C1 segment of cervical spinal cord (tissue), 14 donors: Measurements from ENCODE around the gene MMP28.
"Not testable (repeated sequence)": the region's sequence is repeated elsewhere in the genome, so short reads cannot be mapped to it uniquely, and the experiment has no call there.

Experiments
- DNase-seq, 14 donors: peaks; one replicate each; lab custom pipeline; 2025; lab: John Stamatoyannopoulos, UW

The MMP28 gene

DNA sequence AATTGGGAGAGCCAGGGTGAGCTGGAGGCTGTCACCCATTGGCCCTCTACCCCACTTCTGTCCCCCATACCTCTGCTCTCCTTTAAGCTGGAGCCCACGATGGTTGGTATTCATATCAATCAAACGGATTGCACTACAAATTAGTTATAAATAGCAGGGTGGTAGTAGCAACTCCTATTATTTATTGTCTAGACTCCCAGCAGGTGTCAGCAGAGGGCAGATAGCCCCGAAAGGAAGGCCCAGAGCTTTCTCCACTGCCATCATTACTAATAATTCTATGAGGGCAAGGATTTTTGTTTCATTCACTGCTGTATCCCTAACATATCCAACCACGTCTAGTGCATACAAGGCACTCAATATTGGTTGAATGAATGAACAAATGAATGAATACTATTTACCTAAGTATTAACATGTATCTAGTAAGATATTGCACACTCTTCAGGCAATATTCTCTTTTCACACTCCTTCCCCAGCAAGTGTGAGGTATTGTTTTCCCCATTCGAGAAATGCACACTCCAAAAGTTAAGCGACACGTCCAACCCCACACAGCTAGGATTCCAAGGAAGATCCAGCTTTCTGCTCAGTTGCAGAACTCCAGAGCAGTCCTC lies 28.4 kb downstream of the MMP28 start:
- no peak for DNase-seq

DNA sequence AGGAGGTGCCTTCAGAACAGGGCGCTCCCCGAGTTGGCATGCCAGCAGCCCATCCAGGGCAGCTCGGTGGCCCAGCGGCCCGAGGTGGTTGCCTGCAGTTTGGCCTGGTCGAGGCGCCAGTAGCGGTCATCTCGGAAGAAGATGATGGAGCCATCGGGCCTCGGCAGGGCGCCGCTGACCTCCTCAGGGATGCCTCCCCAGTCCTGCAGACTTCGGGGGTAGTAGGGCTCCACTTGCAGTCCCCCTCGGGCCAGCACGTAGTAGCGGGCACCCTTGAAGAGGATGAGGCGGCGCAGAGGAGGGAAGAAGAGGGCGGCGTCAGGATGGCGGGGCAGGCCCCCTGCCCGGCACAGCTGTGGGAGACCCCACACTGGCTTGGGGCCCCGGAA lies 29.0 kb downstream of the MMP28 start:
- DNase-seq, result no peak

DNA sequence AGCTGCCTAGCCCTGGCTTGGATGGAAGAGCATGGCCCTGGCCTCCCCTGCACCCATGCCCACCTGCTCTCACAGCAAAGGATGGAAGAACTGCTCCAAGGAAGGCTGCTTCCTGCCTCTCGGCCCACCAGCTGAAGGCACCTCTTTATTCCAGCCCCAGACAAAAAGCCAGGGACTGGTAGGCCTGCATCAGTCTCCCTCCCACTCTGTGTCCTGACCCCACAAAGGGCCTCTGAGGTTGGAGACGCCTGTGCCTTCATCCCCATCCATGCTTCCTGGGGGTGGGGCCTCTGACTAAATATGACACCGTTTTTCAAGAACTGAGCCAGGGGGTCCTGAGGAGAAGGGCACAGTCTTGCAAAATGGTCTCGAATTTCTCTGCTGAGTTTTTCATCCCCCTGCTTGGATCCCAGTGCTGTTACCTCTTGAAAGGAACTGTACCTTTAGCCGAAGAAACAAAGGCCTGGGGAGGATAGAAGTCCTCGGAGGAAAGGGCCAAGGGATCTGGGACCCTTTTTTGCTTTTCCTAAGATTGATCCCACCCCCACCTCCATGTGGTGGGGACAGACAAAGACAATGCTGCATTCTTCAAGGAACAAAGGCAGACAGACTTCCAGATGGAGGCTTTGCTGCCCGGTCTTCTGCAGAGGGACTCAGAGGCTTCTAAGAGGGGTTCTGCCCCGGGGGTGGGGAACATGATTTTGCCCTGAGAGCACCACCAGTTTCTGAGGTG lies 29.5 kb downstream of the MMP28 start:
- DNase-seq, result no peak

DNA sequence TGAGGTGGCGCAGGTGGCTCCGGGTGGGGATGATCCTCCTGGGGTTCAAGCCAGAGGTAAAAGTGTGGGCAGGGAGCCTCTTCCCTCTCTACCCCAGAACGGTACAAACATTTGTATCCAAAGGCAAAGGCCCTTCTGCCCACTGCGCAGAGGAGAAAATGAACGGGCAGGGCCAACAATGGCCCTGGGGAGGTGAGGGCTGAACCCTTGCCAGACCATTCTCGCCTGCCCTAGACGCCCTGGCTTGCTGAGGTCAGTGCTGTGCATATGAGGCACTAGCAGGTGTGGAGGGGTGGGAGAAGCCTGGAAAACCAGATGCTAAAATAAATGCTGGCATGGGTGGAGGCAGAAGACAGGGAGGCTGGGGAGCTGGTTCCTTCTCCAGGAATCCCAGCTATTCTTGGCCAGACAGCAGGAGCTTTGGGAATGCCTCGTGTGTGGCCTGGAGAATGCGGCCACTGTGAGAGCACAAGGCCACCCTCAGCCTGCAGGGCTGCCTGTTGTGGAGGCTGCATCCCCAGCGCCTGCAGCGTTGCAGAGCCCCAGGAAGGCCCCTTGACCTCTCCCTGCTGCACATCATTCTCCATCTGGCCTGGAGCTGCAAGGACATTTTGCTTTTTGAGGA lies 30.2 kb downstream of the MMP28 start:
- DNase-seq, result no peak

DNA sequence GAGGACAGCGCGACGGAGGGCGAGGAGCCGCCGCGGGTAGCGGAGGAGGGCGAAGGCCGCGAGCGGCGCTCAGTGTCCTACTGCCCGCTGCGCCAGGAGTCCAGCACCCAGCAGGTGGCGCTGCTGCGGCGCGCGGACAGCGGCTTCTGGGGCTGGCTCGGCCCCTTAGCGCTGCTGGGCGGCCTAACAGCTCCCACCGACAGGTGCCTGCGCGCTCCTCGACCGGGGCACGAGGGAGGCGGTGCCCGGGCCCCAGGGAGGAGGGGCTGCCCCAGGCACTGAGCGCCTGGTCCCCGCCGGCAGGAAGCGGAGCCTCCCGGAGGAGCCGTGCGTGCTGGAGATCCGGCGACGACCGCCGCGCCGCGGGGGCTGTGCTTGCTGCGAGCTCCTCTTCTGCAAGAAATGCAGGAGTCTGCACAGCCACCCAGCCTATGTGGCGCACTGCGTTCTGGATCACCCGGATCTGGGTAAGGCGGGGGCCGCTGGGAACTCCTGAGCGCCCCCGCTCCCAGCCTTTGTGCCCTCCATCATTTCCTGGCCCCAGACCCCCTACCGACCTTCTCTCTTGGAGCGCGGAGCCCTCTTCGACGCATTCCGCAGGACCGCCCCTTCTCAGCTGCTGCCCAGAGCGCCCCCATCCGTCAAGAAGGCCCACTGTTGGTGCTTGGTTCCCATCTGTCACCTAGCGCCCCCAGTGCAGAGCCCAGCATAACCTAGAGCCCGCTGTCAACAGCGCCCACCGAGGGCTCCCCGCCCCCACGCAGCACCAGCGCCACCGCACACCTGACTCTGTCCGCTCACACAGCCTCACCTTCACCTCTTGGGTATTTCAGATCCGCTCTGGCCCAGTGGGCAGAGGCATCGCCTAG lies 31.1 kb downstream of the MMP28 start:
- peak in 13 of 14 donors; percentile 31 to 81 (median 64) for DNase-seq

- no peak for DNase-seq
These were observed 31.7 kb downstream of the MMP28 start for GRCh38 chr17:35763767-35764122.

- no peak for DNase-seq
These were observed 33.8 kb downstream of the MMP28 start for GRCh38 chr17:35761601-35762000.

DNA sequence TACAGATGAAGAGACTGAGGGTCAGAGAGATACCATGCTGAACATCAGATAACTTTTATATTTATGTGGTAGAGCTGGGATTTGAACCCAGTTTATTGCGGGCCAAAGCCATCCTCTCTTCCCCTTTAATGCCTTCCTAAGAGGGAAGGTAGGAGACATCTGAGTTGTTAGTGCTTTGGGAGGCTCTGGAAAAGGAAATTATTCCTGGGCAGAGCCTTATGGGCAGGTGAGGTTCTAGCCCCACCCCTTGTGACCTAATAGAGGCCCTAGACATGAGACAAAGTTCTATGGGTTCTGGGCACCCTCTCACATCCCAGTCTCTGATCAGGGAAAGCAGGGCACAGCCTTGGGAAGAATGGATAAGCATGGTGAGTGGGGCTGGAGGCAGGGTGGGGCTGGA lies 34.9 kb downstream of the MMP28 start, which contains the start of gene C17orf50:
Gene C17orf50, plus strand, starts transcription at position 301 of the 400 bp plus-strand sequence. Its CDS starts 55 bp downstream, at position 356.
- no peak for DNase-seq

- DNase-seq, result no peak
These were observed 38.2 kb downstream of the MMP28 start for GRCh38 chr17:35757243-35757642.

- peak in 4 of 14 donors; percentile 24 to 35 (median 30) for DNase-seq
These were observed 42.3 kb downstream of the MMP28 start, which contains the start of gene GAS2L2 for GRCh38 chr17:35752945-35753764. TSS of gene GAS2L2 (minus strand) at chr17:35753239. CDS start at chr17:35752850, 389 bp downstream.

GRCh38 chr17:35752471-35752870 lies 43.0 kb downstream of the MMP28 start:
- no peak for DNase-seq

DNA sequence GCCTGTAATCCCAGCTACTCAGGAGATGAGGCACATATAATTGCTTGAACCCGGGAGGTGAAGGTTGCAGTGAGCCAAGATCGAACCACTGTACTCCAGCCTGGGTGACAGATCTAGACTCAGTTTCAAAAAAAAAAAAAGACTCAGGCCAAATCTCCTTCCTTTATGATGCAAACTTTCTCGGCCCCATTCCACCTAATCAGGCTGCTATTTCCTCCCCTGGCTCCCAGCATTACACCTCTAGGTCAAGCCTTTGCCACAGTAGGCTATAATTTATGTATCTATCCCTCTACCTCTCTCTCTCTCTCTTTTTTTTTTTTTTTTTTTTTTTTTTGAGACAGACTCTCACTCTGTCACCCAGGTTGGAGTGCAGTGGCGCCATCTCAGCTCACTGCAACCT lies 43.9 kb downstream of the MMP28 start:
- DNase-seq, result not testable (repeated sequence)

- DNase-seq, result no peak
These were observed 44.7 kb downstream of the MMP28 start for GRCh38 chr17:35750526-35751395.

DNA sequence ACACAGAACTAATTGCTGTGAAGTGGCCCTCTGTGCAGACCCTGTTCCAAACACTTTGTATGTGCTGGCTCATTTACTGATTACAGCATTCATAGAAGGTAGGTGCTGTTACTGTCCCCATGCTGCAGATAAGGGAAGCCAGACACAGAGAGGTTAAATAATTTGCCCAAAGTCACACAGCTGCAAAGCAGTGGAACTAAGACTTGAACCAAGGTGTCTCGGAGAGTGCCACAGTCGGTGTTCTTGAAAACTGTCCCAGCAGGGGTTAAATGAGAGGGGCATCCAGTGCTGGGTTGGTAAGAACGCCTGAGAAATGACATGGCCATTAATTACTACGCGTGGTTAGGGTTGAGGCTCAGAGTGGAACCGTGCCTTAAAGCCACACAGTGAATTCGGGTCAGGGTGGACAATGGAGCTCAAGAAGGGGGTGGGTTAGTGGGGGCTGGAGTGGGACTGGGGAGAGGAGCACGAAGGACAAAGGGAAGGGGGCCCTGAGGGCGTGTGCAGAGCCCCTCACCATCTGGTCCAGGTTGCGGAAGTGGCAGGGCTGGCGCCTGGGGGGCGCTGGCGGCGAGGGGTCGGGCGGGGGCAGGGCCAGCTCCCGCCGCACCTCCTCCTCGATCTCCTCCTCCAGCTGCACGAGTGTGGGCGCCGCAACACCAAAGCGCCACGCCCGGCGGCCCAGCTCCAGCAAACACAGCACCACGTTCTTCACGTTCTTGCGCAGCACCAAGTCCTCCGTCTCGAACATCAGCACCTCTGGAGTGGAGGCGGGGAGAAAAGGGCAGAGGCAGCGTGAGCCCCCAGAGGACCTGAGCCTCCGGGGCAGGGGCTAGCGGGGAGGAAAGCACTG lies 45.7 kb downstream of the MMP28 start:
- DNase-seq, result no peak

- DNase-seq, result no peak
These were observed 46.5 kb downstream of the MMP28 start for GRCh38 chr17:35748979-35749378.

GRCh38 chr17:35748341-35748841 lies 47.0 kb downstream of the MMP28 start:
- DNase-seq, result peak in 4 of 14 donors; percentile 5 to 14 (median 8)

DNA sequence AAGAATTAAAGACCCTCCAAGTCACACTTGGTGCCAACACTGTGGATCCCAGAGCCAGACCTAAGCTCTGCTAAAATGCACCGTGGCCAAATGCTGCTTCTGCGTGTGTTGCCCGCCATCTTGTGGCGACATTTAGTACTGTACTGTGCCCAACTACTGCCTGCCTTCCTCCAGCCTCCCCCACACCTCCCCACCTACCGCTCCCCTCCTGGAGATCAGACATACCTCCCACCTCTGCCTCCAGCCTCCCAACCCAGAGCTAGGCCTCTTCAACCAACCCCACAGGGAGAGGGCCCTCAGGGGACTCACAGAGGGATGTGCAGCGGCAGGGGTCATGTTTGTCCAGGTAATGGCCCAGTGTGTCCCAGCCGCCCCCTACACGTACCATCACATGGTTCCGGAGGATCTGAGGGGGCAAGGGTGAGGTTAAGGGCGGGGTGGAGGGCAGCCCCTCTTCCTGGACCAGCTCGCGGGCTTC lies 47.9 kb downstream of the MMP28 start:
- peak in 12 of 14 donors; percentile 5 to 58 (median 32) for DNase-seq

DNA sequence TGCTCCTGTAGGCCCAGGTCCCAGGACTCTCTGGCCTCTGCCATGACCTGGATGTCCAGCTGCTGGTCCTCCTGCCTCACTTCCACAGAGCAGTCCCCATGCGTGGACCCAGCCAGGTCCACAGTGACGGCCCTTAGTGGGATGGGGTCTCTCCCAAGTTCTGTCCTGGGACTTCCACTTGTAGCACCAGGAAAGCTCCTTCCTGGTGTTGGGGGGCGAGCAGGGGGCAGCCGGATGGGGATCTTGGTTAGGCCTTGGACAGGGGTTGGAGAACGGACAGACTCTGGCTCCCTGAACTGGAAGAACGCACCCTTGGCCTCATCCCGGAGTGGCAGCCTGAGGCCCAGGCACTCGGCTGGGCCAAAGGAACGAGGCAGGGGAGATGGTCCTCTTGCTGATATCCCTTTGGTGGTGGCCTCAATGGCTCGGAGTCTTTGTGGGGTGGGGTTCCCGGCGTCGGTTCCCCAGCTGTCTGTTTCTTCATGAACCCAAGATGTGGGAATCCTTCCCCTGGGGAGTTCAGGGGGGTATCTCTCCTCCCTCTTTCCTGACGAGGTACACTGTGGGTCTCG lies 49.6 kb downstream of the MMP28 start:
- DNase-seq, result no peak
